ENCODE data around the gene INSL3.

DNA sequence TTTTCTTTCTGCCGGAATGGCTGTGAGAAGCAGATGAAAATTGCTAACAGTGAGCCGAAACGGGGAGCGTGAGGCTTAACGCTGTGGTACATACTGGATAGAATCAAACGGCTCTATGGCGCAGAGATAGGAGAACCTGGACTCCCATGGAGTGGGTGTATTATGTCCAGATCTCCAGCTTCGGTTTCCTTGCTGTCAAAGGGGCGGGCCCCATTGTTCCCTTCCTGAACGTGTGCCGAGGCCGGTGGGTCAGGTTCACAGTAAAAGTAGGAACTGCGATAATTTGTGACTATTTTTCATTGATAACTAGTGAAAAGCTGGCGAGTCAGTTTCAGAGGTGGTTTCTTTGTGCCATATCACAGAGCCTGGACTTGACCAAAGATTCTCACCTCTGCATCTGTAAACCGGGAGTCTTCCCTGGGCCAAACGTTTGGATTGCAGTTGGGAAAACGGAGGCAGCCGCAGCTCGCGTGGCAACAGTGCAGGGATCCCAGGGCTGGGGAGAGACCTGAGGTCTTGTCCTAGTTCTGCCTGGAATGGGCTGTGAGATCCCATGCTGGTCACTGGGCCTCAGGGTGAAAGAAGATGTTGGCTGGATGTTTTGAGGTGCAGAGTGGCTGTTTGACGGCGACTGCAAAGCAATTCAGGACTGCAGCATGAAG lies 39.1 kb upstream of the INSL3 start:
- TF ChIP-seq POLR2A (IDR thresholded peaks at IDR 0.05) = no peak
- no peak for TF ChIP-seq CTCF (IDR thresholded peaks at IDR 0.05)
